Measurements from ENCODE around the gene ZHX3.

DNA sequence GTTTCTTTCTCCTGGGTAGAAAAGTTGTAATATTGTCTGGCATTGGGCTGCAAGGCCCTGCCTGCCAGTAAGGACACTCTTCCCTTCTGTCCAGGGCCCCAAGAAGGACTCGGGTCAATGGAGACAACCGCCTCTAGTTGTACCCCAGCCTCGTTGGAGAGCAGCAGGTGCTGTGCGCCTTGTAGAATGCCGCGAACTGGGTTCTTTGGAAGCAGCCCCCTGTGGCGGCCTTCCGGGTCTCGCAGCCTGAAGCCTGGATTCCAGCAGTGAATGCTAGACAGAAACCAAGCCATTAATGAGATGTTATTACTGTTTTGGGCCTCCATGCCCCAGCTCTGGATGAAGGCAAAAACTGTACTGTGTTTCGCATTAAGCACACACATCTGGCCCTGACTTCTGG is 143.2 kb downstream of the ZHX3 start:
- no peak for TF ChIP-seq TAF1 (IDR thresholded peaks at IDR 0.05; ENCODE audit: low read depth, low read length)
- no peak for TF ChIP-seq POLR2A (IDR thresholded peaks at IDR 0.05; ENCODE audit: low read depth, low read length)

All from GM12891 (cell line).